Pancreas (tissue), 10 donors: ENCODE results near the gene TMC1. TPM values are rescaled to one million over a fixed set of nuclear protein-coding genes. Genes with fewer than 3 reads are reported as not detected.
A peak's percentile ranks its signal among the peaks of the same experiment; 100 is the strongest.
"Not testable (repeated sequence)": the region's sequence is repeated elsewhere in the genome, so short reads cannot be mapped to it uniquely, and the experiment has no call there.

ENCODE experiments used
- ATAC-seq, 4 donors: fragments of 200-7000 bp; cut with Tn5 transposase; one replicate each; pipeline versions ENCODE4 v1.8.0 to v1.9.1; 2020; ENCODE audit warnings: mild to moderate bottlenecking in 4 of 4, moderate library complexity in 4 of 4
- DNase-seq, 6 donors: peaks; one replicate each; pipeline ENCODE4 v3.0.0-alpha.2; 2020
- FAIRE-seq: peaks from 2 replicates; lab custom pipeline; 2012; peaks lifted over from hg19 to GRCh38; lab: Jason Lieb, UNC
- H3K27ac ChIP-seq, 4 donors: fragments of 200-600 bp; sonication (generic); 1 replicate in 3 of 4; 2 replicates in 1 of 4; pipeline versions ENCODE4 v1.5.0 to v1.8.0; 2020
- H3K27me3 ChIP-seq, 4 donors: fragments of 200-600 bp; one replicate each; pipeline ENCODE4 v1.8.0; 2021
- H3K36me3 ChIP-seq, 3 donors: fragments of 200-600 bp; sonication (generic) in 1 of 3; one replicate each; pipeline versions ENCODE4 v1.5.0 to v1.8.0; 2020 to 2021
- H3K4me1 ChIP-seq, 3 donors: fragments of 200-600 bp; one replicate each; pipeline ENCODE4 v1.8.0; 2021
- H3K4me3 ChIP-seq, 4 donors: fragments of 200-600 bp; sonication (generic) in 2 of 4; one replicate each; pipeline versions ENCODE4 v1.5.0 to v1.8.0; 2020 to 2021
- H3K9me3 ChIP-seq, 4 donors: fragments of 200-600 bp; one replicate each; pipeline ENCODE4 v1.8.0; 2021
- WGBS, 2 donors: extraction: QIAGEN DNeasy Blood & Tissue Kit; methylation state at CpG; one replicate each; pipeline ENCODE4 v1.1.7; 2013; 5-methylcytosine and 5-hydroxymethylcytosine counted together
- intact Hi-C, 3 donors: fragments of 100-400 bp; cut with DNase I; formaldehyde crosslinking; loops; one replicate each; pipeline versions ENCODE4 v1.11.1 to v1.14.2; 2022
- polyA plus RNA-seq, 2 donors: library from polyadenylated mRNA; stranded (reverse); fragments of 200-250 nt; gene quantifications; one replicate each; pipeline ENCODE4 v1.2.3, GENCODE V29; 2013
- total RNA-seq, 6 donors: library from RNA; stranded (reverse); fragmentation: NEBNext Ultra II Directional in 4 of 6; extraction: Animal tissue kit (Norgen Biotek cat#: 25700) in 4 of 6; gene quantifications; one replicate each; pipeline versions ENCODE4 v1.2.1 to v1.2.4, GENCODE V29; 2021 to 2023
- TF ChIP-seq, protein P1 (sequence below), 4 donors: fragments of 200-600 bp; sonication (generic) in 3 of 4; IDR thresholded peaks; one replicate each; pipeline versions ENCODE4 v1.5.0 to v1.8.0; 2021; ENCODE audit warnings: antibody characterized with exemption in 4 of 4
- donor health status: healthy with polysubstance abuse.
- donor health status: DM: no; HTN: no; CAD: no; lungs with moderate emphysema.
- donor health status: DM: no; HTN: no; CAD: no.
- donor health status: control.
- donor health status: control.
- donor health status: Bipolar disorder and iron deficiency.
- donor health status: DM: yes; HTN: yes; CAD: no.
- donor health status: DM: no; HTN: no; CAD: no.
- donor health status: DM: no; HTN: no; CAD: no.
- donor health status: DM: yes; HTN: yes; CAD: no.

TMC1 gene
- total and polyA plus RNA-seq, 8 donors = not detected

DNA sequence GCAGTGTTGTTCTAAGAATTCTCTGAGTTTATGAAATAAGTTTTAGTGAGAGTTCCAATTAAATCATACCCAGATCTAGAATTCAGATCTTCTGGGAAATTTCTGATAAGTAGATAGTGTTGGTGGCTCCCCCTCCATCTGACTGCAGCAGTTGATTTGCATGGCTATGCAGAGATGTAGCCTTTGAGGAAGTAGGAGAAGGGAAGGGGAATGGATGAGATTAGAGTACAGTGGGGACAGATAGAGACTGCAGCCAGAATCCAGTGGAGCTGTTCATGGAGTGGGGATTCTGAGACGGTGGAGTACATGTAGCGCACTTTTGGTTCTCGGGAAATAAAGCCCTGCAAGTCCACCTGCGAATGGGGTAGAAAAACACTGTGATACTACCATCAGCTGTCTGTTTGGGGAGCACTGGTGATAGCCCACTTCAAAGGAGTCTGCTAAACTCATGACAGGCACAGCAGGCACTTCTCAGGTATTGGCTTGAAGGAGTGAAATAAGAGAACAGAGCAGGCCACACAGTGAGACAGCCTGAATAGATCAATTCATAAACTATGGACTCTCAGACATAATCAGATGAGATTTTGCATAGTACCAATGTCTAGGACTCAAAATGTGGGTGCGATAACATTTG lies 334.6 kb downstream of the TMC1 start:
- no peak for FAIRE-seq
- intact Hi-C loops = loop anchor here in 1 of 3 donors (10.0 kb wide), 2 partner anchors 169 to 229 kb away; no protein-coding TSS in a partner anchor
- Histone ChIP-seq H3K9me3 (no peaks in the 10 kb centered on the region), H3K27me3 (no peaks in the 10 kb centered on the region), H3K4me1 (peaks cover 0 to 20% (median 7%) of the 10 kb centered on the region in 3 donors), H3K27ac (no peak overlapping the region), H3K36me3 (no peaks in the 10 kb centered on the region), H3K4me3 (no peak overlapping the region)
- 77 to 79% methylated on average over 5 of the region's 5 CpGs for WGBS, 2 donors
- no peak for ATAC-seq
- TF ChIP-seq, protein P1, sequence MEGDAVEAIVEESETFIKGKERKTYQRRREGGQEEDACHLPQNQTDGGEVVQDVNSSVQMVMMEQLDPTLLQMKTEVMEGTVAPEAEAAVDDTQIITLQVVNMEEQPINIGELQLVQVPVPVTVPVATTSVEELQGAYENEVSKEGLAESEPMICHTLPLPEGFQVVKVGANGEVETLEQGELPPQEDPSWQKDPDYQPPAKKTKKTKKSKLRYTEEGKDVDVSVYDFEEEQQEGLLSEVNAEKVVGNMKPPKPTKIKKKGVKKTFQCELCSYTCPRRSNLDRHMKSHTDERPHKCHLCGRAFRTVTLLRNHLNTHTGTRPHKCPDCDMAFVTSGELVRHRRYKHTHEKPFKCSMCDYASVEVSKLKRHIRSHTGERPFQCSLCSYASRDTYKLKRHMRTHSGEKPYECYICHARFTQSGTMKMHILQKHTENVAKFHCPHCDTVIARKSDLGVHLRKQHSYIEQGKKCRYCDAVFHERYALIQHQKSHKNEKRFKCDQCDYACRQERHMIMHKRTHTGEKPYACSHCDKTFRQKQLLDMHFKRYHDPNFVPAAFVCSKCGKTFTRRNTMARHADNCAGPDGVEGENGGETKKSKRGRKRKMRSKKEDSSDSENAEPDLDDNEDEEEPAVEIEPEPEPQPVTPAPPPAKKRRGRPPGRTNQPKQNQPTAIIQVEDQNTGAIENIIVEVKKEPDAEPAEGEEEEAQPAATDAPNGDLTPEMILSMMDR (IDR thresholded peaks at IDR 0.05) = no peak
- no peak for DNase-seq

DNA sequence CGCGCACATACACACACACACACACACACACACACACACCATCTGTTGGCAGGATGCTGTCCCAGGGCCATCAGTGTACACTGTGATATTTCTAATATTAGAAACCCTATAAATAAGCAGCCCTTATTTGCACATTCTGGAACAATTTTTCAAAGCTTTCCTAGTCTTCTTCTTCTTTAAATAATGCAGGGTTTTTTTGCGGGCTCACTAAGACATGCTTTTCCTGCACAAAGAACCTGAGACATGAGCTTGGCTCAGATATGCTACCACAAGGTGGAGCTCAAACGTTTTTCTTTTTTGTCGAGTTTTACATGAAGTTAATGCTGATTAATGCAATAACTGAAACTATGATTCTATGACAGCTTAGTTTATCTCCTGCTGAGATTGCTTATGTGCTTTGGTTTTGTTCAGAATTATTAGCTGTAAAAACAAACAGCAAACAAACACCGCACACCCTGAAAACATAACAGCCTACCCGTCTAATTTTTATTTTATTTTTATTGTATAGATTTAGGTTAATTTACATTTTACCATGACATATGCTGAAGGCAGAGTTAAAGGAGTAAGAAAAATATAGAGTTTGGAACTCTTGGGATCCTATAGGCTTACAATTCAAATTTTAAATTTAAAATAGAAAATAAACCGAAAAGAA lies 335.7 kb downstream of the TMC1 start:
- H3K27me3 ChIP-seq = no peaks in the 10 kb centered on the region
- no peak overlapping the region for H3K27ac ChIP-seq
- intact Hi-C loops = loop anchor here in 1 of 3 donors (10.0 kb wide), 2 partner anchors 168 to 228 kb away; no protein-coding TSS in a partner anchor
- H3K36me3 ChIP-seq = no peaks in the 10 kb centered on the region
- TF ChIP-seq, protein P1 (IDR thresholded peaks at IDR 0.05) = peak; percentile 21 to 41 (median 26)
- no peaks in the 10 kb centered on the region for H3K9me3 ChIP-seq
- FAIRE-seq = peak; percentile 88
- DNase-seq = peak in 2 of 6 donors; percentile 10 to 40
- peaks cover 0 to 20% (median 7%) of the 10 kb centered on the region in 3 donors for H3K4me1 ChIP-seq
- H3K4me3 ChIP-seq = no peak overlapping the region
- peak; percentile 78 to 90 (median 88) for ATAC-seq
- WGBS, 2 donors = 41 to 50% methylated on average over 8 of the region's 8 CpGs

DNA sequence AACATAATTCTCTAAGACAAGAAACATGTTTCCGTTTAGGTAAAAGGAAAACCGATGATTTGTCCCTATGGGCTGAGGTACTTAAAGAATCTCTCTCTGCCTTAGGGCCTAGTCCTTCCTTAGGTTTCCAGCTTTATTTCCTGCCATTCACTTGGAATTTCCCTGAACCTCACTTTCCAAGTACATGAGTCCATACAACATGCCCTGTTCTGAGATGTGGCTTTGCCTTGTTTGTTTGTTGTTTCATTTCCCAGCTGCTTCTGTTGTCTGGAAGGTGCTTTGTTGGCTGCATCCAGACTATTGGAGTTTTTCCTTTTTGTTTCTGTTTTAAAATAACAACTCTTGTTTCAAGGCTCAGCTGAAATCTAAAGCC lies 336.2 kb downstream of the TMC1 start:
- Histone ChIP-seq H3K4me1 (peaks cover 0 to 20% (median 7%) of the 10 kb centered on the region in 3 donors), H3K27me3 (no peaks in the 10 kb centered on the region), H3K36me3 (no peaks in the 10 kb centered on the region), H3K4me3 (no peak overlapping the region), H3K27ac (no peak overlapping the region), H3K9me3 (no peaks in the 10 kb centered on the region)
- ATAC-seq (peak in 2 of 4 donors; percentile 7 to 19), DNase-seq (no peak), FAIRE-seq (no peak)
- 94 to 95% methylated on average over 2 of the region's 2 CpGs for WGBS, 2 donors
- TF ChIP-seq, protein P1 (IDR thresholded peaks at IDR 0.05) = no peak
- intact Hi-C loops = loop anchor here in 1 of 3 donors (10.0 kb wide), 2 partner anchors 167 to 227 kb away; no protein-coding TSS in a partner anchor

DNA sequence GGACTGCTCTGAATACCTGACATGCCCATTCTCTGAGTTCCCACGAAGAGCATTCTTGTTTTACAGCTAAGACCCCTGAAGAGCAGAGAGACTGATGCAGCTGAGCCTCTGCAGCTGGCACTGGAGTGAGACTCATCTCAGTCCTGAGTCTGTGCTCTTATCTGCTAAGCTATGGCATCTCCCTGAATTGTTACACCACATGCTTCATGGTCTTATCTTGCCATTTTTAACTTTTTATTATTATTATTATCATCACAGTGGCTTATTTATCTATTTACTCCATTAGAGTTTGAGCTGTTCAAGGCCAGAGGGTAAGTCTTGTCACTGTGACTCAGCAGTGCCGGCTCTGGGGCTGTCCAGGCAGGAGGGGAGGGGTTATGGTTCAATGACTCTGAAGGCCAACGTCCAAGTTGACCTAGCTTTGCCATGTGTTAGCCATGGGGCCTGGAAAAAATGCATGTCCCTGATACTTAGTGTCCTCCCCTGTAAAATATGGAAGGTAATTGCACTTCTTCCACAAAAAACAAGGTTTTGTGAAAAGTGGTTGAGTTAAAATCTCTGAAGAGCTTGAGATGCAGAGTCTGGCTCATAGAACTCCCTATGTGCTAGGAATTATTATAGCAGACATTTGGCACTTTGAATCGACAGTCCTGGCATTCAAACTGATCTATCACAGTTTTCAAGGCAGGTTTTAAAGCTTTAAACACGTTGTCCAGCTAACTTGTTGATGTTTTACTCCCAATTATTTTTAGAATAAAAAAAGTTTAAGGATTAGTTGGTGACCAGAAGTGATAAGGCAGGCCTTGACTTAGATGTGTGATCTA lies 336.9 kb downstream of the TMC1 start:
- H3K4me1 ChIP-seq = peaks cover 0 to 20% (median 8%) of the 10 kb centered on the region in 3 donors
- ATAC-seq (peak; percentile 83 to 90 (median 84)), FAIRE-seq (no peak), DNase-seq (peak in 3 of 6 donors; percentile 18 to 65 (median 25))
- TF ChIP-seq, protein P1 (IDR thresholded peaks at IDR 0.05) = no peak
- H3K27ac ChIP-seq = no peak overlapping the region
- H3K27me3 ChIP-seq = no peaks in the 10 kb centered on the region
- H3K9me3 ChIP-seq = no peaks in the 10 kb centered on the region
- no peaks in the 10 kb centered on the region for H3K36me3 ChIP-seq
- 18 to 25% methylated on average over 5 of the region's 5 CpGs for WGBS, 2 donors
- intact Hi-C loops = loop anchor here in 1 of 3 donors (10.0 kb wide), 2 partner anchors 166 to 226 kb away; no protein-coding TSS in a partner anchor
- no peak overlapping the region for H3K4me3 ChIP-seq

DNA sequence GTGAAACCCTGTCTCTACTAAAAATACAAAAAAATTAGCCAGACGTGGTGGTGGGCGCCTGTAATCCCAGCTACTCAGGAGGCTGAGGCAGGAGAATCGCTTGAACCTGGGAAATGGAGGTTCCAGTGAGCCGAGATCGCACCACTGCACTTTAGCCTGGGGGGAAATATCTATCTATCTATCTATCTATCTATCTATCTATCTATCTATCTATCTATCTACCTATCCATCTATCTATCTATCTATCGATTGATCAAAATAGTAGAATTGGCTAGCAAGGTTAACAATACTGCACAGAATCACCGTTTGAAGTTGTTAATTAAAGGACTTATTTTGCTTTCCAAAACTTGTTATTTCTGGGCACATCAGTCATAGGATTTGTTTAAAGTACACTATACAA lies 341.4 kb downstream of the TMC1 start:
- H3K36me3 ChIP-seq, DNase-seq, H3K27ac ChIP-seq, H3K9me3 ChIP-seq, FAIRE-seq, H3K27me3 ChIP-seq, H3K4me3 ChIP-seq, ATAC-seq: not testable (repeated sequence)
- peaks cover 0 to 18% (median 11%) of the 10 kb centered on the region in 3 donors for H3K4me1 ChIP-seq
- 94 to 95% methylated on average over 7 of the region's 7 CpGs for WGBS, 2 donors
- intact Hi-C loops = loop anchor here in 1 of 3 donors (5.0 kb wide), 1 partner anchor 165 kb away; no protein-coding TSS in a partner anchor
